Glutamatergic neuron (in vitro differentiated cells): ENCODE data around the gene COL19A1. TPM values are rescaled to one million over a fixed set of nuclear protein-coding genes. Genes with fewer than 3 reads are reported as not detected.
"Not testable (repeated sequence)": the region's sequence is repeated elsewhere in the genome, so short reads cannot be mapped to it uniquely, and the experiment has no call there.

Source experiments
- DNase-seq: peaks from one replicate; pipeline ENCODE4 v3.0.0; 2022
- H3K27ac Mint-ChIP-seq: one replicate; pipeline ENCODE4 v1.8.0; 2020; ENCODE audit warnings: mild to moderate bottlenecking, mixed read lengths, inconsistent platforms; ENCODE audit not compliant: unreplicated experiment
- H3K27me3 Mint-ChIP-seq: one replicate; pipeline ENCODE4 v1.8.0; 2020; ENCODE audit warnings: mild to moderate bottlenecking, moderate library complexity, mixed read lengths, inconsistent platforms; ENCODE audit not compliant: unreplicated experiment
- H3K36me3 Mint-ChIP-seq: one replicate; pipeline ENCODE4 v1.8.0; 2020; ENCODE audit warnings: mild to moderate bottlenecking, mixed read lengths, inconsistent platforms; ENCODE audit not compliant: unreplicated experiment
- H3K4me1 Mint-ChIP-seq: one replicate; pipeline ENCODE4 v1.8.0; 2020; ENCODE audit warnings: mild to moderate bottlenecking, low read depth, mixed read lengths, inconsistent platforms; ENCODE audit not compliant: unreplicated experiment
- H3K4me3 Mint-ChIP-seq: one replicate; pipeline ENCODE4 v1.8.0; 2020; ENCODE audit warnings: mild to moderate bottlenecking, mixed read lengths, inconsistent platforms; ENCODE audit not compliant: unreplicated experiment
- H3K9me3 Mint-ChIP-seq: one replicate; pipeline ENCODE4 v1.8.0; 2020; ENCODE audit warnings: mild to moderate bottlenecking, moderate library complexity, mixed read lengths, inconsistent platforms; ENCODE audit not compliant: unreplicated experiment
- total RNA-seq: library from RNA; stranded (reverse); fragmentation: NEBNext Ultra II Directional; extraction: Animal tissue kit (Norgen Biotek cat#: 25700); gene quantifications from one replicate; pipeline ENCODE4 v1.2.1, GENCODE V29; 2021; ENCODE audit not compliant: unreplicated experiment
- TF ChIP-seq, protein P1 (sequence below): fragments of 200-600 bp; sonication (generic); IDR thresholded peaks from one replicate; pipeline ENCODE4 v1.5.0; 2021; ENCODE audit not compliant: partially characterized antibody, unreplicated experiment

Gene COL19A1
- total RNA-seq, 1 donor from 2014 or later = 0.78 TPM

- Mint-ChIP-seq H3K4me1 (no peaks in the 10 kb centered on the region), H3K4me3 (no peak overlapping the region), H3K9me3 (no peaks in the 10 kb centered on the region), H3K36me3 (peaks cover 18% of the 10 kb centered on the region), H3K27me3 (no peaks in the 10 kb centered on the region), H3K27ac (no peak overlapping the region)
- DNase-seq = no peak
- TF ChIP-seq, protein P1, sequence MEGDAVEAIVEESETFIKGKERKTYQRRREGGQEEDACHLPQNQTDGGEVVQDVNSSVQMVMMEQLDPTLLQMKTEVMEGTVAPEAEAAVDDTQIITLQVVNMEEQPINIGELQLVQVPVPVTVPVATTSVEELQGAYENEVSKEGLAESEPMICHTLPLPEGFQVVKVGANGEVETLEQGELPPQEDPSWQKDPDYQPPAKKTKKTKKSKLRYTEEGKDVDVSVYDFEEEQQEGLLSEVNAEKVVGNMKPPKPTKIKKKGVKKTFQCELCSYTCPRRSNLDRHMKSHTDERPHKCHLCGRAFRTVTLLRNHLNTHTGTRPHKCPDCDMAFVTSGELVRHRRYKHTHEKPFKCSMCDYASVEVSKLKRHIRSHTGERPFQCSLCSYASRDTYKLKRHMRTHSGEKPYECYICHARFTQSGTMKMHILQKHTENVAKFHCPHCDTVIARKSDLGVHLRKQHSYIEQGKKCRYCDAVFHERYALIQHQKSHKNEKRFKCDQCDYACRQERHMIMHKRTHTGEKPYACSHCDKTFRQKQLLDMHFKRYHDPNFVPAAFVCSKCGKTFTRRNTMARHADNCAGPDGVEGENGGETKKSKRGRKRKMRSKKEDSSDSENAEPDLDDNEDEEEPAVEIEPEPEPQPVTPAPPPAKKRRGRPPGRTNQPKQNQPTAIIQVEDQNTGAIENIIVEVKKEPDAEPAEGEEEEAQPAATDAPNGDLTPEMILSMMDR = no peak
Measured at GRCh38 chr6:69887714-69888345, 21.5 kb downstream of the COL19A1 start.

DNA sequence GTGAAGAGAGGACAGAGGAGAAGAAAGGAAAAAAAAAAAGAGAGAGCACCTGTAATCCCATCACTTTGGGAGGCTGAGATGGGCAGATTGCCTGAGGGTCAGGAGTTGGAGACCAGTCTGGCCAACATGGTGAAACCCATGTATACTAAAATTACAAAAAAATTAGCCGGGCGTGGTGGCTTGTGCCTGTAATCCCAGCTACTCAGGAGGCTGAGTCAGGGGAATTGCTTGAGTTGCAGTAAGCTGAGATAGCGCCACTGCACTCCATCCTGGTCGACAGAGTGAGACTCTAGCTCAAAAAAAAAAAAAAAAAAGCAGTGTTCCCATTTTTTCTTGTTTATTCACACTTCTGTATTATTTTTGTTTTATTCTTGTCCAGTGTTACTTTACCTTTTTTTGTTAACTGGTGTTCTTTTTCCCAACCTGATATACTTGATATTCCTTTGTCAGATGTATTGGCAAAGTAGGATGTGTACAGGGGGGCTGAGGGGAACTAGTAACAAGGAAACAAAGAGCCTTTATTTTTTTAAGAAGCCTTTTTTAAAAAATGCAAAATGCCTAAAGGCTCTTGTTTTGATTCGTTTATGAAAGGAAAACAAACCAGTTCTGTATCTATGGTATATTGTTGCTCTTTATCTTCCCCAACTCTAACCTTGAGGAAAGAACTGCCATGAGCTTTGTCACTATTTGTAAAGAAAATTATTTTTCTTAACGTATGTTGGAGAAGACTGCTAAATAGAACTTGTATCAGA, 22.3 kb downstream of the COL19A1 start:
- DNase-seq = no peak
- Mint-ChIP-seq H3K9me3 (no peaks in the 10 kb centered on the region), H3K27me3 (no peaks in the 10 kb centered on the region), H3K27ac (no peak overlapping the region), H3K4me1 (no peaks in the 10 kb centered on the region), H3K4me3 (no peak overlapping the region), H3K36me3 (peaks cover 18% of the 10 kb centered on the region)
- TF ChIP-seq, protein P1 = no peak

- H3K4me3 Mint-ChIP-seq, H3K27ac Mint-ChIP-seq, H3K9me3 Mint-ChIP-seq, DNase-seq, H3K27me3 Mint-ChIP-seq, H3K4me1 Mint-ChIP-seq: not testable (repeated sequence)
- H3K36me3 Mint-ChIP-seq = peaks cover 18% of the 10 kb centered on the region
Measured at GRCh38 chr6:69889234-69889974, 23.0 kb downstream of the COL19A1 start.

DNA sequence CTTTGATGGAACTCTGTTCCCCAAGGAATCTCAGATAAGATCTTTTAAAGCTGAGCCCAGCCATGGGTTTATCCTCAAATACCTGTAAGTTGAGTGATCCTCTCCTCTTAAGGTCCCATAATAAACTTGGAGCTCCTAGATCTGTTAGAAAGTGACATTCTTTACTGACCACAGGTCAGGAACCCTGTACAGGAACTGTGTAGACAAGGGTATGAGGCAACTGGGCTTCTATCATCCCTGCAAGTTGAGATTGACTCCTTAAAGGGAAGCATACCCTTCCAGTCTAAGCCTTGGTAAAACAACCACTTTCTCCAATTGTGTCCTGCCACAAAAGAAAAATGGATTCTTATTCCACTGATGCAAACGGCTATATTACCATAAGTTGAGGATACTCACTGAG, 26.2 kb downstream of the COL19A1 start:
- H3K9me3 Mint-ChIP-seq, H3K4me1 Mint-ChIP-seq, DNase-seq, H3K27ac Mint-ChIP-seq, H3K4me3 Mint-ChIP-seq, H3K27me3 Mint-ChIP-seq: not testable (repeated sequence)
- H3K36me3 Mint-ChIP-seq = peaks cover 13% of the 10 kb centered on the region

GRCh38 chr6:69893266-69893665, 26.9 kb downstream of the COL19A1 start:
- H3K9me3 Mint-ChIP-seq, H3K4me3 Mint-ChIP-seq, H3K27me3 Mint-ChIP-seq, H3K27ac Mint-ChIP-seq, H3K4me1 Mint-ChIP-seq, DNase-seq: not testable (repeated sequence)
- peaks cover 13% of the 10 kb centered on the region for H3K36me3 Mint-ChIP-seq

- peaks cover 12% of the 10 kb centered on the region for H3K36me3 Mint-ChIP-seq
- no peak overlapping the region for H3K4me3 Mint-ChIP-seq
- no peaks in the 10 kb centered on the region for H3K9me3 Mint-ChIP-seq
- peaks cover 3% of the 10 kb centered on the region for H3K4me1 Mint-ChIP-seq
- no peaks in the 10 kb centered on the region for H3K27me3 Mint-ChIP-seq
- DNase-seq = no peak
- TF ChIP-seq, protein P1 = no peak
- peak overlapping the region; percentile 91 for H3K27ac Mint-ChIP-seq
Measured at GRCh38 chr6:69894578-69895347, 28.4 kb downstream of the COL19A1 start.
